H9 (cell line): ENCODE results near the gene DYNAP. TPM values are rescaled to one million over a fixed set of nuclear protein-coding genes. Genes with fewer than 3 reads are reported as not detected.

Experiments
- DNase-seq: peaks from one replicate; pipeline ENCODE4 v3.0.0-alpha.2; 2017
- H2AFZ ChIP-seq: one replicate; pipeline ENCODE4 v1.6.1; 2013; ENCODE audit warnings: mild to moderate bottlenecking, low read length, control low read depth, moderate library complexity
- H2AK5ac ChIP-seq: 2 replicates; pipeline ENCODE4 v1.6.1; 2013; ENCODE audit warnings: low read length, control low read depth, mixed read lengths; ENCODE audit not compliant: insufficient read length
- H2BK120ac ChIP-seq: one replicate; pipeline ENCODE4 v1.6.1; 2013; ENCODE audit warnings: low read depth, mild to moderate bottlenecking, low read length, control low read depth, inconsistent platforms; ENCODE audit not compliant: poor library complexity, severe bottlenecking
- H2BK12ac ChIP-seq: 2 replicates; pipeline ENCODE4 v1.6.1; 2013; ENCODE audit warnings: low read length, control low read depth, mixed read lengths, low read depth; ENCODE audit not compliant: insufficient read length
- H2BK15ac ChIP-seq: 2 replicates; pipeline ENCODE4 v1.6.1; 2013; ENCODE audit warnings: low read depth, low read length, control low read depth
- H2BK20ac ChIP-seq: one replicate; pipeline ENCODE4 v1.6.1; 2013; ENCODE audit warnings: low read depth, mild to moderate bottlenecking, low read length, control low read depth, inconsistent platforms; ENCODE audit not compliant: poor library complexity, severe bottlenecking
- H2BK5ac ChIP-seq: 2 replicates; pipeline ENCODE4 v1.6.1; 2013; ENCODE audit warnings: low read length, control low read depth, mixed read lengths; ENCODE audit not compliant: insufficient read length
- H3K14ac ChIP-seq: 2 replicates; pipeline ENCODE4 v1.6.1; 2013; ENCODE audit warnings: low read length, control low read depth; ENCODE audit not compliant: insufficient read depth
- H3K18ac ChIP-seq: 2 replicates; pipeline ENCODE4 v1.6.1; 2013; ENCODE audit warnings: low read depth, mild to moderate bottlenecking, mixed read lengths, low read length, control low read depth; ENCODE audit not compliant: insufficient read length
- H3K23ac ChIP-seq: 2 replicates; pipeline ENCODE4 v1.6.1; 2013; ENCODE audit warnings: low read length, control low read depth, mixed read lengths, low read depth; ENCODE audit not compliant: insufficient read length
- H3K23me2 ChIP-seq: 2 replicates; pipeline ENCODE4 v1.6.1; 2013; ENCODE audit warnings: low read depth, mild to moderate bottlenecking, mixed read lengths, low read length, control low read depth; ENCODE audit not compliant: insufficient read length, poor library complexity, severe bottlenecking
- H3K27ac ChIP-seq: 2 replicates; pipeline ENCODE4 v1.5.1; 2013; ENCODE audit warnings: low read length, control low read depth, mixed read lengths, low read depth; ENCODE audit not compliant: insufficient read length
- H3K27me3 ChIP-seq: 2 replicates; pipeline ENCODE4 v1.6.1; 2013; ENCODE audit warnings: low read length, control low read depth, inconsistent platforms; ENCODE audit not compliant: insufficient read depth
- H3K4ac ChIP-seq: 2 replicates; pipeline ENCODE4 v1.6.1; 2013; ENCODE audit warnings: low read depth, mild to moderate bottlenecking, control low read depth, inconsistent platforms, low read length, moderate library complexity
- H3K4me1 ChIP-seq: 2 replicates; pipeline ENCODE4 v1.6.1; 2013; ENCODE audit warnings: low read length, control low read depth, inconsistent platforms; ENCODE audit not compliant: insufficient read depth
- H3K4me2 ChIP-seq: 2 replicates; pipeline ENCODE4 v1.6.1; 2013; ENCODE audit warnings: low read length, control low read depth, mixed read lengths; ENCODE audit not compliant: insufficient read length, insufficient read depth
- H3K56ac ChIP-seq: 2 replicates; pipeline ENCODE4 v1.6.1; 2013; ENCODE audit warnings: low read depth, mild to moderate bottlenecking, mixed read lengths, low read length, control low read depth; ENCODE audit not compliant: insufficient read length
- H3K79me1 ChIP-seq: 2 replicates; pipeline ENCODE4 v1.6.1; 2013; ENCODE audit warnings: low read depth, mild to moderate bottlenecking, moderate library complexity, low read length, control low read depth, inconsistent platforms; ENCODE audit not compliant: insufficient read depth, poor library complexity, severe bottlenecking
- H3K79me2 ChIP-seq: 2 replicates; pipeline ENCODE4 v1.6.1; 2013; ENCODE audit warnings: low read length, control low read depth, inconsistent platforms; ENCODE audit not compliant: insufficient read depth
- H3K9ac ChIP-seq: 2 replicates; pipeline ENCODE4 v1.6.1; 2013; ENCODE audit warnings: low read length, control low read depth, mixed read lengths; ENCODE audit not compliant: insufficient read length; ENCODE audit errors: extremely low read depth
- H3K9me3 ChIP-seq: one replicate; pipeline ENCODE4 v1.6.1; 2013; ENCODE audit warnings: low read depth, low read length, inconsistent platforms; ENCODE audit not compliant: control insufficient read depth
- H3T11ph ChIP-seq: one replicate; pipeline ENCODE4 v1.6.1; 2013; ENCODE audit warnings: mild to moderate bottlenecking, low read length, control low read depth, inconsistent platforms
- H4K20me1 ChIP-seq: one replicate; pipeline ENCODE4 v1.6.1; 2013; ENCODE audit not compliant: control insufficient read depth, insufficient read length, insufficient read depth
- H4K5ac ChIP-seq: 2 replicates; pipeline ENCODE4 v1.6.1; 2013; ENCODE audit warnings: low read depth, mild to moderate bottlenecking, mixed read lengths, low read length, control low read depth; ENCODE audit not compliant: insufficient read length
- H4K8ac ChIP-seq: replicated peaks from 2 replicates; pipeline ENCODE4 v1.6.1; 2013; ENCODE audit warnings: low read length, control low read depth, mixed read lengths, low read depth; ENCODE audit not compliant: insufficient read length
- H4K91ac ChIP-seq: 2 replicates; pipeline ENCODE4 v1.6.1; 2013; ENCODE audit warnings: low read depth, mild to moderate bottlenecking, moderate library complexity, mixed read lengths, low read length, control low read depth; ENCODE audit not compliant: insufficient read length
- H3K27ac Mint-ChIP-seq, 3 experiments: 2 replicates in 2 of 3; 3 replicates in 1 of 3; pipeline ENCODE4 v1.8.0; 2020 to 2021; ENCODE audit warnings: mixed read lengths in 3 of 3, mild to moderate bottlenecking in 1 of 3, moderate library complexity in 1 of 3
- H3K27me3 Mint-ChIP-seq: 2 replicates; pipeline ENCODE4 v1.8.0; 2021; ENCODE audit warnings: low read depth, mild to moderate bottlenecking, moderate library complexity, mixed read lengths
- H3K36me3 Mint-ChIP-seq, 3 experiments: 2 replicates in 2 of 3; 3 replicates in 1 of 3; pipeline ENCODE4 v1.8.0; 2020 to 2021; ENCODE audit warnings: low read depth in 3 of 3, mixed read lengths in 3 of 3; ENCODE audit not compliant: insufficient read depth in 1 of 3
- H3K4me1 Mint-ChIP-seq, 2 experiments: 2 replicates each; pipeline ENCODE4 v1.8.0; 2020; ENCODE audit warnings: mixed read lengths in 2 of 2
- H3K4me3 Mint-ChIP-seq, 2 experiments: 2 replicates in 1 of 2; 3 replicates in 1 of 2; pipeline ENCODE4 v1.8.0; 2020 to 2021; ENCODE audit warnings: mild to moderate bottlenecking in 2 of 2, mixed read lengths in 2 of 2, moderate library complexity in 1 of 2
- H3K9me3 Mint-ChIP-seq, 2 experiments: 2 replicates in 1 of 2; 3 replicates in 1 of 2; pipeline ENCODE4 v1.8.0; 2020; ENCODE audit warnings: mild to moderate bottlenecking in 2 of 2, mixed read lengths in 2 of 2, moderate library complexity in 1 of 2
- CTCF ChIP-seq: fragments of 200-600 bp; sonication (generic); conservative IDR thresholded peaks from 3 replicates; pipeline ENCODE4 v1.8.0; 2021; ENCODE audit warnings: antibody characterized with exemption, mild to moderate bottlenecking
- WGBS: extraction: QIAGEN DNeasy Blood & Tissue Kit; methylation state at CpG from one replicate; pipeline ENCODE4 v1.1.7; 2013; ENCODE audit warnings: missing lambda C conversion rate, low lambda C conversion rate, mixed read lengths; ENCODE audit not compliant: insufficient read length; ENCODE audit errors: extremely low coverage; 5-methylcytosine and 5-hydroxymethylcytosine counted together
- total RNA-seq: library from RNA; stranded (reverse); gene quantifications from 2 replicates; pipeline ENCODE4 v1.2.1, GENCODE V29; 2021

The DYNAP gene
- total RNA-seq, 1 experiment from 2014 or later, result 2.5 TPM

- Histone ChIP-seq H3K9me3 (no peaks in the 10 kb centered on the region), H3K79me2 (no peaks in the 10 kb centered on the region), H3K4ac (no peak overlapping the region), H2BK12ac (no peak overlapping the region), H3K14ac (no peak overlapping the region), H3T11ph (no peak overlapping the region), H4K20me1 (no peaks in the 10 kb centered on the region), H3K27me3 (no peaks in the 10 kb centered on the region), H2BK20ac (no peak overlapping the region), H2BK5ac (no peak overlapping the region), H3K4me1 (no peaks in the 10 kb centered on the region), H2AK5ac (no peak overlapping the region), H2BK120ac (no peak overlapping the region), H4K8ac (no peak overlapping the region), H3K23me2 (no peaks in the 10 kb centered on the region), H3K9ac (no peak overlapping the region), H4K5ac (no peak overlapping the region), H2BK15ac (no peak overlapping the region), H3K4me2 (no peak overlapping the region), H2AFZ (no peak overlapping the region), H3K23ac (no peak overlapping the region), H3K27ac (no peak overlapping the region), H4K91ac (no peak overlapping the region), H3K56ac (no peak overlapping the region), H3K79me1 (no peaks in the 10 kb centered on the region), H3K18ac (no peak overlapping the region)
- Mint-ChIP-seq H3K9me3 (no peaks in the 10 kb centered on the region; a peak in 1 of 5 replicates), H3K27me3 (no peaks in the 10 kb centered on the region), H3K4me1 (peaks cover 9 to 13% of the 10 kb centered on the region in 2 experiments), H3K4me3 (no peak overlapping the region), H3K27ac (no peak overlapping the region), H3K36me3 (no peaks in the 10 kb centered on the region; a peak in 1 of 7 replicates)
- TF ChIP-seq CTCF, result no peak
- no CpG with 5 or more reads among the region's 1 CpG for WGBS
- no peak for DNase-seq
Observed at GRCh38 chr18:54641734-54642133, 50.7 kb downstream of the DYNAP start.
